ENCODE data around the gene VHLL.

VHLL gene

GRCh38 chr1:156289857-156290256 lies 9.2 kb downstream of the VHLL start:
- no peak for DNase-seq (ENCODE audit: low spot score)
- no peak for TF ChIP-seq CTCF (IDR thresholded peaks at IDR 0.05; ENCODE audit: extremely low read depth, missing control alignments)

- no peak for DNase-seq (ENCODE audit: low spot score)
- TF ChIP-seq CTCF (IDR thresholded peaks at IDR 0.05; ENCODE audit: extremely low read depth, missing control alignments) = no peak
Observed at GRCh38 chr1:156286061-156286460, 13.0 kb downstream of the VHLL start.

- no peak for DNase-seq (ENCODE audit: low spot score)
- no peak for TF ChIP-seq CTCF (IDR thresholded peaks at IDR 0.05; ENCODE audit: extremely low read depth, missing control alignments)
Observed at GRCh38 chr1:156285437-156285836, 13.7 kb downstream of the VHLL start.

- no peak for DNase-seq (ENCODE audit: low spot score)
Observed at GRCh38 chr1:156284757-156285156, 14.3 kb downstream of the VHLL start.

GRCh38 chr1:156284112-156284511 lies 15.0 kb downstream of the VHLL start, which contains the start of gene TMEM79:
TMEM79 (plus strand) TSS chr1:156284325; CDS start chr1:156285227, 902 bp downstream.
- no peak for TF ChIP-seq CTCF (IDR thresholded peaks at IDR 0.05; ENCODE audit: extremely low read depth, missing control alignments)

More at GRCh38 chr1:156284757-156285156, 14.3 kb downstream of the VHLL start:
- no peak for TF ChIP-seq CTCF (IDR thresholded peaks at IDR 0.05; ENCODE audit: extremely low read depth, missing control alignments)

GRCh38 chr1:156283521-156283920 lies 15.6 kb downstream of the VHLL start:
- DNase-seq (ENCODE audit: low spot score) = no peak
- TF ChIP-seq CTCF (IDR thresholded peaks at IDR 0.05; ENCODE audit: extremely low read depth, missing control alignments) = no peak

More at GRCh38 chr1:156284112-156284511, 15.0 kb downstream of the VHLL start, which contains the start of gene TMEM79:
- no peak for DNase-seq (ENCODE audit: low spot score)

- peak; percentile 97 for DNase-seq (ENCODE audit: low spot score)
- TF ChIP-seq CTCF (IDR thresholded peaks at IDR 0.05; ENCODE audit: extremely low read depth, missing control alignments) = no peak
Observed at GRCh38 chr1:156282479-156283222, 16.5 kb downstream of the VHLL start, which contains the start of gene SMG5. SMG5 (minus strand) TSS chr1:156282825; CDS start chr1:156282680, 145 bp downstream.

Measured in GM20000 (cell line).